ENCODE data around the gene HOXA4. TPM values are rescaled to one million over a fixed set of nuclear protein-coding genes. Genes with fewer than 3 reads are reported as not detected.

The HOXA4 gene
- total RNA-seq, 1 experiment from 2014 or later: not detected

GRCh38 chr7:27176524-27176845 is 45.9 kb upstream of the HOXA4 start:
- POLR2A ChIA-PET: no interaction called here
- H3K4me1 Mint-ChIP-seq: peaks cover 25% of the 10 kb centered on the region
- ATAC-seq: no peak
- H3K36me3 Mint-ChIP-seq: no peaks in the 10 kb centered on the region
- no peak for DNase-seq (ENCODE audit: low spot score)
- H3K4me3 Mint-ChIP-seq: no peak overlapping the region
- peaks cover 99% of the 10 kb centered on the region for H3K27me3 Mint-ChIP-seq (ENCODE audit: low read depth)
- TF ChIP-seq CBFB (CRISPR knock-in tag; IDR thresholded peaks at IDR 0.05; ENCODE audit: low read depth): no peak
- TF ChIP-seq, protein P1, sequence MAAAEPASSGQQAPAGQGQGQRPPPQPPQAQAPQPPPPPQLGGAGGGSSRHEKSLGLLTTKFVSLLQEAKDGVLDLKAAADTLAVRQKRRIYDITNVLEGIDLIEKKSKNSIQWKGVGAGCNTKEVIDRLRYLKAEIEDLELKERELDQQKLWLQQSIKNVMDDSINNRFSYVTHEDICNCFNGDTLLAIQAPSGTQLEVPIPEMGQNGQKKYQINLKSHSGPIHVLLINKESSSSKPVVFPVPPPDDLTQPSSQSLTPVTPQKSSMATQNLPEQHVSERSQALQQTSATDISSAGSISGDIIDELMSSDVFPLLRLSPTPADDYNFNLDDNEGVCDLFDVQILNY (CRISPR knock-in tag; IDR thresholded peaks at IDR 0.05): no peak
- no peak for TF ChIP-seq IRF1 (CRISPR knock-in tag; IDR thresholded peaks at IDR 0.05)
- TF ChIP-seq HMGA2 (CRISPR knock-in tag; IDR thresholded peaks at IDR 0.05): no peak
- no peak for TF ChIP-seq GTF2I (CRISPR knock-in tag; conservative IDR thresholded peaks at IDR 0.05)
- TF ChIP-seq TCF7 (CRISPR knock-in tag; IDR thresholded peaks at IDR 0.05; ENCODE audit: low read depth): no peak
- TF ChIP-seq ESRRA (CRISPR knock-in tag; IDR thresholded peaks at IDR 0.05; ENCODE audit: borderline replicate concordance): no peak
- TF ChIP-seq JAZF1 (CRISPR knock-in tag; IDR thresholded peaks at IDR 0.05): no peak
- TF ChIP-seq TP53 (CRISPR knock-in tag; IDR thresholded peaks at IDR 0.05): no peak
- no peak for TF ChIP-seq RELA (CRISPR knock-in tag; IDR thresholded peaks at IDR 0.05; ENCODE audit: borderline replicate concordance)
- no peak for TF ChIP-seq ZNF232 (CRISPR knock-in tag; IDR thresholded peaks at IDR 0.05)
- no peak overlapping the region for H3K27ac Mint-ChIP-seq
- CTCF ChIA-PET: interaction anchor here (1.2 to 2.3 kb wide), 3 partner anchors 8 to 68 kb away, joined by 4 to 6 read pairs (median 4); partner anchors contain the start of genes HOXA11 and HOXA9
- H3K9me3 Mint-ChIP-seq: no peaks in the 10 kb centered on the region

- ChIA-PET POLR2A (interaction anchor here (0.8 kb wide), 1 partner anchor 29 kb away, joined by 3 read pairs; no protein-coding TSS in a partner anchor), CTCF (interaction anchor here (0.6 to 2.3 kb wide), 7 partner anchors 9 to 78 kb away, joined by 3 to 6 read pairs (median 4); partner anchors contain the start of genes HOXA11 and HOXA9)
- H3K27me3 Mint-ChIP-seq (ENCODE audit: low read depth): peaks cover 99% of the 10 kb centered on the region
- ATAC-seq (peak; percentile 2; the same call in 1 of the 2 replicates), DNase-seq (ENCODE audit: low spot score) (no peak)
- H3K9me3 Mint-ChIP-seq: no peaks in the 10 kb centered on the region
- no peak overlapping the region for H3K27ac Mint-ChIP-seq
- no peak overlapping the region for H3K4me3 Mint-ChIP-seq
- H3K4me1 Mint-ChIP-seq: peaks cover 27% of the 10 kb centered on the region
- H3K36me3 Mint-ChIP-seq: no peaks in the 10 kb centered on the region
- TF ChIP-seq RELA (CRISPR knock-in tag; IDR thresholded peaks at IDR 0.05; ENCODE audit: borderline replicate concordance) (no peak), NR1H2 (CRISPR knock-in tag; IDR thresholded peaks at IDR 0.05) (no peak), JUN (CRISPR knock-in tag; IDR thresholded peaks at IDR 0.05) (no peak), RORB (CRISPR knock-in tag; IDR thresholded peaks at IDR 0.05) (no peak), FOXJ3 (CRISPR knock-in tag; IDR thresholded peaks at IDR 0.05; ENCODE audit: borderline replicate concordance) (no peak), NR2C2 (CRISPR knock-in tag; IDR thresholded peaks at IDR 0.05) (no peak), GABPB1 (CRISPR knock-in tag; IDR thresholded peaks at IDR 0.05) (no peak), ELF4 (CRISPR knock-in tag; IDR thresholded peaks at IDR 0.05; ENCODE audit: low read depth) (no peak), MXD4 (CRISPR knock-in tag; IDR thresholded peaks at IDR 0.05; ENCODE audit: borderline replicate concordance) (no peak), NFE2L1 (CRISPR knock-in tag; IDR thresholded peaks at IDR 0.05) (no peak)
- TF ChIP-seq, protein P2, sequence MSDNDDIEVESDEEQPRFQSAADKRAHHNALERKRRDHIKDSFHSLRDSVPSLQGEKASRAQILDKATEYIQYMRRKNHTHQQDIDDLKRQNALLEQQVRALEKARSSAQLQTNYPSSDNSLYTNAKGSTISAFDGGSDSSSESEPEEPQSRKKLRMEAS (CRISPR knock-in tag; IDR thresholded peaks at IDR 0.05): no peak
- TF ChIP-seq, protein P3, sequence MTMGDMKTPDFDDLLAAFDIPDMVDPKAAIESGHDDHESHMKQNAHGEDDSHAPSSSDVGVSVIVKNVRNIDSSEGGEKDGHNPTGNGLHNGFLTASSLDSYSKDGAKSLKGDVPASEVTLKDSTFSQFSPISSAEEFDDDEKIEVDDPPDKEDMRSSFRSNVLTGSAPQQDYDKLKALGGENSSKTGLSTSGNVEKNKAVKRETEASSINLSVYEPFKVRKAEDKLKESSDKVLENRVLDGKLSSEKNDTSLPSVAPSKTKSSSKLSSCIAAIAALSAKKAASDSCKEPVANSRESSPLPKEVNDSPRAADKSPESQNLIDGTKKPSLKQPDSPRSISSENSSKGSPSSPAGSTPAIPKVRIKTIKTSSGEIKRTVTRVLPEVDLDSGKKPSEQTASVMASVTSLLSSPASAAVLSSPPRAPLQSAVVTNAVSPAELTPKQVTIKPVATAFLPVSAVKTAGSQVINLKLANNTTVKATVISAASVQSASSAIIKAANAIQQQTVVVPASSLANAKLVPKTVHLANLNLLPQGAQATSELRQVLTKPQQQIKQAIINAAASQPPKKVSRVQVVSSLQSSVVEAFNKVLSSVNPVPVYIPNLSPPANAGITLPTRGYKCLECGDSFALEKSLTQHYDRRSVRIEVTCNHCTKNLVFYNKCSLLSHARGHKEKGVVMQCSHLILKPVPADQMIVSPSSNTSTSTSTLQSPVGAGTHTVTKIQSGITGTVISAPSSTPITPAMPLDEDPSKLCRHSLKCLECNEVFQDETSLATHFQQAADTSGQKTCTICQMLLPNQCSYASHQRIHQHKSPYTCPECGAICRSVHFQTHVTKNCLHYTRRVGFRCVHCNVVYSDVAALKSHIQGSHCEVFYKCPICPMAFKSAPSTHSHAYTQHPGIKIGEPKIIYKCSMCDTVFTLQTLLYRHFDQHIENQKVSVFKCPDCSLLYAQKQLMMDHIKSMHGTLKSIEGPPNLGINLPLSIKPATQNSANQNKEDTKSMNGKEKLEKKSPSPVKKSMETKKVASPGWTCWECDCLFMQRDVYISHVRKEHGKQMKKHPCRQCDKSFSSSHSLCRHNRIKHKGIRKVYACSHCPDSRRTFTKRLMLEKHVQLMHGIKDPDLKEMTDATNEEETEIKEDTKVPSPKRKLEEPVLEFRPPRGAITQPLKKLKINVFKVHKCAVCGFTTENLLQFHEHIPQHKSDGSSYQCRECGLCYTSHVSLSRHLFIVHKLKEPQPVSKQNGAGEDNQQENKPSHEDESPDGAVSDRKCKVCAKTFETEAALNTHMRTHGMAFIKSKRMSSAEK (CRISPR knock-in tag; IDR thresholded peaks at IDR 0.05; ENCODE audit: borderline replicate concordance): no peak
These were observed 45.3 kb upstream of the HOXA4 start for GRCh38 chr7:27175626-27176523.

All from WTC11 (cell line).